Activated CD4-positive, alpha-beta T cell treated with anti-CD3 and anti-CD28 coated beads for 36 hours (primary cell): ENCODE data around the gene KRT75. TPM values are rescaled to one million over a fixed set of nuclear protein-coding genes. Genes with fewer than 3 reads are reported as not detected.

Experiments used
- total RNA-seq, 2 experiments: library from RNA; stranded (reverse); gene quantifications; one replicate each; pipeline ENCODE4 v1.2.3, GENCODE V29; 2021

Gene KRT75
- total RNA-seq, 2 experiments from 2014 or later: not detected

Other genes with a start within 250 kb of the KRT75 start
- gene KRT80, start 242.4 kb downstream of the KRT75 start, total RNA-seq: not detected
- 1 to 10 TPM; 3.4 to 3.9 TPM for gene KRT7, start 201.1 kb downstream of the KRT75 start, total RNA-seq
- gene KRT86, start 159.7 kb downstream of the KRT75 start, total RNA-seq: not detected
- gene KRT81, start 142.8 kb downstream of the KRT75 start, total RNA-seq: not detected
- not detected for gene KRT83, start 113.0 kb downstream of the KRT75 start, total RNA-seq
- not detected for gene KRT85, start 66.9 kb downstream of the KRT75 start, total RNA-seq
- not detected for gene KRT84, start 48.7 kb downstream of the KRT75 start, total RNA-seq
- not detected for gene KRT82, start 28.0 kb downstream of the KRT75 start, total RNA-seq
- gene KRT6B, start 17.8 kb upstream of the KRT75 start, total RNA-seq: not detected
- gene KRT6C, start 39.4 kb upstream of the KRT75 start, total RNA-seq: not detected
- not detected for gene KRT6A, start 58.9 kb upstream of the KRT75 start, total RNA-seq
- gene KRT5, start 86.0 kb upstream of the KRT75 start, total RNA-seq: not detected
- not detected for gene KRT71, start 118.8 kb upstream of the KRT75 start, total RNA-seq
- gene KRT74, start 139.5 kb upstream of the KRT75 start, total RNA-seq: not detected
- 1 to 10 TPM; 3.2 TPM for gene KRT72, start 167.1 kb upstream of the KRT75 start, total RNA-seq
- 1 to 10 TPM; 1.7 to 1.9 TPM for gene KRT73, start 184.2 kb upstream of the KRT75 start, total RNA-seq
- gene KRT2, start 217.8 kb upstream of the KRT75 start, total RNA-seq: not detected
- gene KRT1, start 246.0 kb upstream of the KRT75 start, total RNA-seq: not detected